WTC11 (cell line): ENCODE measurements around the gene GZMM. TPM values are rescaled to one million over a fixed set of nuclear protein-coding genes. Genes with fewer than 3 reads are reported as not detected.

Experiments used
- ATAC-seq: fragments of 200-7000 bp; cut with Tn5 transposase; 2 replicates; pipeline ENCODE4 v1.10.0; 2021; ENCODE audit warnings: mild to moderate bottlenecking, moderate library complexity
- CTCF ChIA-PET: fragments of 300-600 bp; sonication (Branson Sonifier 250); formaldehyde crosslinking; loops from one replicate; lab custom pipeline; 2021; ENCODE audit warnings: antibody characterized with exemption; lab: Charles Lee
- POLR2A ChIA-PET: fragments of 350-600 bp; sonication (Branson Sonifier 250); formaldehyde crosslinking; loops from one replicate; lab custom pipeline; 2021; ENCODE audit warnings: antibody characterized with exemption; lab: Charles Lee
- DNase-seq: peaks from one replicate; pipeline ENCODE4 v3.0.0; 2021; ENCODE audit warnings: low spot score
- H3K27ac Mint-ChIP-seq: 2 replicates; pipeline ENCODE4 v1.8.0; 2021; ENCODE audit warnings: mixed read lengths
- H3K27me3 Mint-ChIP-seq: 2 replicates; pipeline ENCODE4 v1.8.0; 2021; ENCODE audit warnings: low read depth, mild to moderate bottlenecking, moderate library complexity, mixed read lengths
- H3K36me3 Mint-ChIP-seq: 2 replicates; pipeline ENCODE4 v1.8.0; 2021; ENCODE audit warnings: mixed read lengths
- H3K4me1 Mint-ChIP-seq: 2 replicates; pipeline ENCODE4 v1.8.0; 2022; ENCODE audit warnings: mixed read lengths
- H3K4me3 Mint-ChIP-seq: 2 replicates; pipeline ENCODE4 v1.8.0; 2021; ENCODE audit warnings: mild to moderate bottlenecking, moderate library complexity, mixed read lengths
- H3K9me3 Mint-ChIP-seq: 2 replicates; pipeline ENCODE4 v1.8.0; 2021; ENCODE audit warnings: mixed read lengths
- CREB1 ChIP-seq: sonication (generic); formaldehyde crosslinking; IDR thresholded peaks from 2 replicates; pipeline ENCODE4 v1.8.0; 2023; ENCODE audit warnings: mild to moderate bottlenecking, missing genetic modification reagents
- ELF4 ChIP-seq: sonication (generic); formaldehyde crosslinking; IDR thresholded peaks from 2 replicates; pipeline ENCODE4 v1.8.1; 2022; ENCODE audit warnings: low read depth, mild to moderate bottlenecking, moderate library complexity, missing genetic modification reagents
- EMX1 ChIP-seq: fragments of 250-450 bp; sonication (Bioruptor Pico); IDR thresholded peaks from 2 replicates; pipeline ENCODE4 v1.8.0; 2021; ENCODE audit warnings: mild to moderate bottlenecking
- ETV6 ChIP-seq: sonication (generic); formaldehyde crosslinking; IDR thresholded peaks from 2 replicates; pipeline ENCODE4 v1.8.1; 2022; ENCODE audit warnings: mild to moderate bottlenecking, missing genetic modification reagents
- GRHL2 ChIP-seq: fragments of 250-450 bp; sonication (Bioruptor Pico); IDR thresholded peaks from 2 replicates; pipeline ENCODE4 v1.8.0; 2022; ENCODE audit warnings: mild to moderate bottlenecking, moderate library complexity; ENCODE audit not compliant: insufficient replicate concordance, severe bottlenecking
- HMGA2 ChIP-seq: fragments of 250-450 bp; sonication (Bioruptor Pico); IDR thresholded peaks from 2 replicates; pipeline ENCODE4 v1.4.0; 2021; ENCODE audit warnings: mild to moderate bottlenecking, moderate library complexity
- JAZF1 ChIP-seq: fragments of 250-450 bp; sonication (Bioruptor Pico); IDR thresholded peaks from 2 replicates; pipeline ENCODE4 v1.9.0; 2021; ENCODE audit warnings: moderate library complexity, mild to moderate bottlenecking, inconsistent platforms
- NFE2L1 ChIP-seq: sonication (generic); formaldehyde crosslinking; IDR thresholded peaks from 2 replicates; pipeline ENCODE4 v1.8.1; 2023; ENCODE audit warnings: missing genetic modification reagents
- PRRX2 ChIP-seq: fragments of 250-450 bp; sonication (Bioruptor Pico); IDR thresholded peaks from 2 replicates; pipeline ENCODE4 v1.8.0; 2021; ENCODE audit warnings: mild to moderate bottlenecking
- SMAD4 ChIP-seq: sonication (generic); formaldehyde crosslinking; IDR thresholded peaks from 2 replicates; pipeline ENCODE4 v1.8.0; 2022; ENCODE audit warnings: mild to moderate bottlenecking, missing genetic modification reagents
- ZNF138 ChIP-seq: sonication (generic); formaldehyde crosslinking; conservative IDR thresholded peaks from 2 replicates; pipeline ENCODE4 v1.8.1; 2022; ENCODE audit warnings: mild to moderate bottlenecking, moderate library complexity, missing genetic modification reagents
- ZNF232 ChIP-seq: sonication (generic); formaldehyde crosslinking; IDR thresholded peaks from 2 replicates; pipeline ENCODE4 v1.8.0; 2022; ENCODE audit warnings: mild to moderate bottlenecking, missing genetic modification reagents
- ZNF671 ChIP-seq: fragments of 250-450 bp; sonication (Bioruptor Pico); IDR thresholded peaks from 2 replicates; pipeline ENCODE4 v1.8.0; 2021; ENCODE audit warnings: mild to moderate bottlenecking
- total RNA-seq: library from RNA; stranded (reverse); gene quantifications from 3 replicates; pipeline ENCODE4 v1.2.3, GENCODE V29; 2021
- TF ChIP-seq, protein P1 (sequence below): sonication (generic); formaldehyde crosslinking; IDR thresholded peaks from 2 replicates; pipeline ENCODE4 v1.8.1; 2022; ENCODE audit warnings: low read depth, mild to moderate bottlenecking, moderate library complexity, missing genetic modification reagents, borderline replicate concordance
- TF ChIP-seq, protein P2 (sequence below): fragments of 250-450 bp; sonication (Bioruptor Pico); IDR thresholded peaks from 2 replicates; pipeline ENCODE4 v1.9.0; 2021; ENCODE audit warnings: moderate library complexity, mild to moderate bottlenecking, inconsistent platforms, borderline replicate concordance
- TF ChIP-seq, protein P3 (sequence below): fragments of 250-450 bp; sonication (Bioruptor Pico); IDR thresholded peaks from 2 replicates; pipeline ENCODE4 v1.8.0; 2021; ENCODE audit warnings: mild to moderate bottlenecking
- TF ChIP-seq, protein P4 (sequence below): sonication (generic); formaldehyde crosslinking; conservative IDR thresholded peaks from 2 replicates; pipeline ENCODE4 v1.8.1; 2022; ENCODE audit warnings: mild to moderate bottlenecking, missing genetic modification reagents
- TF ChIP-seq, protein P5 (sequence below): sonication (generic); formaldehyde crosslinking; IDR thresholded peaks from 2 replicates; pipeline ENCODE4 v1.8.0; 2022; ENCODE audit warnings: missing genetic modification reagents

GZMM gene
- total RNA-seq, 1 experiment from 2014 or later, result 0.68 TPM

DNA sequence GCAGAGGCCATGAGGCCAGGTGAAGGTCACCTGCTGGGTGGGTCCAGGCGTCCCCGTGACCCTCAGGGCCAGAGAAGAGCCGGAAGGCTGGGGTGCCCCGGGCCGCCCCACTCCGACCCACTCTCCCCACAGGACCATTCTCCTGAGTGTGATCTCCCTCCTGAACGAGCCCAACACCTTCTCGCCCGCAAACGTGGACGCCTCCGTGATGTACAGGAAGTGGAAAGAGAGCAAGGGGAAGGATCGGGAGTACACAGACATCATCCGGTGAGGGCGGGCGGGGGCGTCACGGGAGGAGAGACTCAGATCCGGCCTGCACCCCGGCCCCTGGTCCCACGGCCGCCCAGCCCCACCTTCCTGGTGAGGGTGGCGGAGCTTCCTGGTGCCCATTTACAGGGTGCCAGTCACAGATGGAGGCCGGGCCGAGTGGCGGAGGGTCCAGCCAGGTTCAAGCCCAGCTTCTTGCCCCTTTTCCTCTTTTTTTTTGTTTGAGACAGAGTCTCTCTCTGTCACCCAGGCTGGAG is 6.9 kb upstream of the GZMM start:
- no peaks in the 10 kb centered on the region for H3K9me3 Mint-ChIP-seq
- H3K27ac Mint-ChIP-seq, result no peak overlapping the region
- no peak for DNase-seq
- ATAC-seq, result no peak
- TF ChIP-seq NFE2L1 (CRISPR knock-in tag), result no peak
- TF ChIP-seq ETV6 (CRISPR knock-in tag), result no peak
- TF ChIP-seq ZNF232, result no peak
- no peak for TF ChIP-seq GRHL2 (CRISPR knock-in tag)
- no peak for TF ChIP-seq SMAD4
- no peak for TF ChIP-seq JAZF1 (CRISPR knock-in tag)
- TF ChIP-seq, protein P1, sequence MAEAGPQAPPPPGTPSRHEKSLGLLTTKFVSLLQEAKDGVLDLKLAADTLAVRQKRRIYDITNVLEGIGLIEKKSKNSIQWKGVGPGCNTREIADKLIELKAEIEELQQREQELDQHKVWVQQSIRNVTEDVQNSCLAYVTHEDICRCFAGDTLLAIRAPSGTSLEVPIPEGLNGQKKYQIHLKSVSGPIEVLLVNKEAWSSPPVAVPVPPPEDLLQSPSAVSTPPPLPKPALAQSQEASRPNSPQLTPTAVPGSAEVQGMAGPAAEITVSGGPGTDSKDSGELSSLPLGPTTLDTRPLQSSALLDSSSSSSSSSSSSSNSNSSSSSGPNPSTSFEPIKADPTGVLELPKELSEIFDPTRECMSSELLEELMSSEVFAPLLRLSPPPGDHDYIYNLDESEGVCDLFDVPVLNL, result no peak
- TF ChIP-seq, protein P2, sequence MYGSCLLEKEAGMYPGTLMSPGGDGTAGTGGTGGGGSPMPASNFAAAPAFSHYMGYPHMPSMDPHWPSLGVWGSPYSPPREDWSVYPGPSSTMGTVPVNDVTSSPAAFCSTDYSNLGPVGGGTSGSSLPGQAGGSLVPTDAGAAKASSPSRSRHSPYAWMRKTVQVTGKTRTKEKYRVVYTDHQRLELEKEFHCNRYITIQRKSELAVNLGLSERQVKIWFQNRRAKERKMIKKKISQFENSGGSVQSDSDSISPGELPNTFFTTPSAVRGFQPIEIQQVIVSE (CRISPR knock-in tag), result no peak
- TF ChIP-seq, protein P3, sequence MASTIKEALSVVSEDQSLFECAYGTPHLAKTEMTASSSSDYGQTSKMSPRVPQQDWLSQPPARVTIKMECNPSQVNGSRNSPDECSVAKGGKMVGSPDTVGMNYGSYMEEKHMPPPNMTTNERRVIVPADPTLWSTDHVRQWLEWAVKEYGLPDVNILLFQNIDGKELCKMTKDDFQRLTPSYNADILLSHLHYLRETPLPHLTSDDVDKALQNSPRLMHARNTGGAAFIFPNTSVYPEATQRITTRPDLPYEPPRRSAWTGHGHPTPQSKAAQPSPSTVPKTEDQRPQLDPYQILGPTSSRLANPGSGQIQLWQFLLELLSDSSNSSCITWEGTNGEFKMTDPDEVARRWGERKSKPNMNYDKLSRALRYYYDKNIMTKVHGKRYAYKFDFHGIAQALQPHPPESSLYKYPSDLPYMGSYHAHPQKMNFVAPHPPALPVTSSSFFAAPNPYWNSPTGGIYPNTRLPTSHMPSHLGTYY (CRISPR knock-in tag), result no peak
- TF ChIP-seq, protein P4, sequence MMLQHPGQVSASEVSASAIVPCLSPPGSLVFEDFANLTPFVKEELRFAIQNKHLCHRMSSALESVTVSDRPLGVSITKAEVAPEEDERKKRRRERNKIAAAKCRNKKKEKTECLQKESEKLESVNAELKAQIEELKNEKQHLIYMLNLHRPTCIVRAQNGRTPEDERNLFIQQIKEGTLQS (CRISPR knock-in tag), result no peak
- TF ChIP-seq ELF4 (CRISPR knock-in tag), result no peak
- no peak for TF ChIP-seq ZNF671
- POLR2A ChIA-PET, result no interaction called here
- H3K4me3 Mint-ChIP-seq, result no peak overlapping the region
- H3K27me3 Mint-ChIP-seq, result no peaks in the 10 kb centered on the region
- CTCF ChIA-PET, result no interaction called here
- peaks cover 8% of the 10 kb centered on the region for H3K4me1 Mint-ChIP-seq
- peaks cover 11% of the 10 kb centered on the region for H3K36me3 Mint-ChIP-seq

DNA sequence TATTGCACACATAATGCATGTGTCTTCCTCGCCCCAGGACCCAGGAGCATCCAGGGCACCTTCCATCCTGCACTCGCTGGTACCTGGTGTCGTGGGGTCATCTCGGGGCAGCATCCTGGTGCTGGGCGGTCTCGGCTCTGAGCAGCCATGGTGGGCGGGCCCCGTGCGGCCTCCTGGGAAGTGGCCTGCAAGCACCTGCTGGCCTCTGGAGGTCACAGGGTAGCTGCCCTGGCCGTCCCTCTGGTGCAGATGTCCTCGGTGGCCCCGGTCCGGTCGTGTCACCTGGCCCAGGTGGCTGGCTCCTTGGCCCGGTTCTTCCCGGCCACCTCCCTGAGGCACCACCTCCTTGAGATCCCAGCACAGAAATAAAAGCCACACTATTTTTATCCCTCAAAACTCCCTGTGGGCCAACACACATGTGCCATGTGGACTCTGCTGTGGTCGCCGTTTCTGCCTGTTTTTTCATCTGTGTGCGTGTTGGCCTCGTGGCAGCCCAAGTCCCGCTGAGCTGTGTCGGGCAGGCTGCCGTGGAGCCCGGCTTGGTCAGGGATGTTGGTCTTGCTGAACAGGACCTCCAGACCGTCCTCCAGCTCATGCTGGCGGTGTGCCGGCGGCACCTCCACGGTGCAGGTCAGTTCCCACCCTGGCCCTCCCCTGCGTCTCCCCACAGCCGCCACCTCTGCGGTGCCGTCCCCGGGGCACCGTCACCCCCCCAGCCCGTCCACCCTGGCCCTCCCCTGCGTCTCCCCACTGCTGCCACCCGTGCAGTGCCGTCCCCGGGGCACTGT is 5.0 kb upstream of the GZMM start:
- DNase-seq (no peak), ATAC-seq (no peak)
- H3K27me3 Mint-ChIP-seq, result no peaks in the 10 kb centered on the region
- peaks cover 11% of the 10 kb centered on the region for H3K36me3 Mint-ChIP-seq
- ChIA-PET CTCF (no interaction called here), POLR2A (no interaction called here)
- no peak overlapping the region for H3K4me3 Mint-ChIP-seq
- no peak for TF ChIP-seq PRRX2
- no peak for TF ChIP-seq CREB1
- no peak for TF ChIP-seq HMGA2
- TF ChIP-seq EMX1 (CRISPR knock-in tag), result no peak
- TF ChIP-seq ZNF138, result no peak
- TF ChIP-seq, protein P5, sequence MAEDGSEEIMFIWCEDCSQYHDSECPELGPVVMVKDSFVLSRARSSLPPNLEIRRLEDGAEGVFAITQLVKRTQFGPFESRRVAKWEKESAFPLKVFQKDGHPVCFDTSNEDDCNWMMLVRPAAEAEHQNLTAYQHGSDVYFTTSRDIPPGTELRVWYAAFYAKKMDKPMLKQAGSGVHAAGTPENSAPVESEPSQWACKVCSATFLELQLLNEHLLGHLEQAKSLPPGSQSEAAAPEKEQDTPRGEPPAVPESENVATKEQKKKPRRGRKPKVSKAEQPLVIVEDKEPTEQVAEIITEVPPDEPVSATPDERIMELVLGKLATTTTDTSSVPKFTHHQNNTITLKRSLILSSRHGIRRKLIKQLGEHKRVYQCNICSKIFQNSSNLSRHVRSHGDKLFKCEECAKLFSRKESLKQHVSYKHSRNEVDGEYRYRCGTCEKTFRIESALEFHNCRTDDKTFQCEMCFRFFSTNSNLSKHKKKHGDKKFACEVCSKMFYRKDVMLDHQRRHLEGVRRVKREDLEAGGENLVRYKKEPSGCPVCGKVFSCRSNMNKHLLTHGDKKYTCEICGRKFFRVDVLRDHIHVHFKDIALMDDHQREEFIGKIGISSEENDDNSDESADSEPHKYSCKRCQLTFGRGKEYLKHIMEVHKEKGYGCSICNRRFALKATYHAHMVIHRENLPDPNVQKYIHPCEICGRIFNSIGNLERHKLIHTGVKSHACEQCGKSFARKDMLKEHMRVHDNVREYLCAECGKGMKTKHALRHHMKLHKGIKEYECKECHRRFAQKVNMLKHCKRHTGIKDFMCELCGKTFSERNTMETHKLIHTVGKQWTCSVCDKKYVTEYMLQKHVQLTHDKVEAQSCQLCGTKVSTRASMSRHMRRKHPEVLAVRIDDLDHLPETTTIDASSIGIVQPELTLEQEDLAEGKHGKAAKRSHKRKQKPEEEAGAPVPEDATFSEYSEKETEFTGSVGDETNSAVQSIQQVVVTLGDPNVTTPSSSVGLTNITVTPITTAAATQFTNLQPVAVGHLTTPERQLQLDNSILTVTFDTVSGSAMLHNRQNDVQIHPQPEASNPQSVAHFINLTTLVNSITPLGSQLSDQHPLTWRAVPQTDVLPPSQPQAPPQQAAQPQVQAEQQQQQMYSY (CRISPR knock-in tag), result no peak
- peaks cover 7% of the 10 kb centered on the region for H3K4me1 Mint-ChIP-seq
- no peak overlapping the region for H3K27ac Mint-ChIP-seq
- H3K9me3 Mint-ChIP-seq, result no peaks in the 10 kb centered on the region
